GM21825 (cell line): ENCODE measurements around the gene NTN5.
"Not testable (repeated sequence)": the region's sequence is repeated elsewhere in the genome, so short reads cannot be mapped to it uniquely, and the experiment has no call there.

ENCODE experiments used
- ATAC-seq: cut with Tn5 transposase; IDR thresholded peaks from one replicate; pipeline ENCODE4 v1.9.1; 2021; ENCODE audit warnings: mild to moderate bottlenecking, moderate library complexity; ENCODE audit not compliant: unreplicated experiment

The NTN5 gene

DNA sequence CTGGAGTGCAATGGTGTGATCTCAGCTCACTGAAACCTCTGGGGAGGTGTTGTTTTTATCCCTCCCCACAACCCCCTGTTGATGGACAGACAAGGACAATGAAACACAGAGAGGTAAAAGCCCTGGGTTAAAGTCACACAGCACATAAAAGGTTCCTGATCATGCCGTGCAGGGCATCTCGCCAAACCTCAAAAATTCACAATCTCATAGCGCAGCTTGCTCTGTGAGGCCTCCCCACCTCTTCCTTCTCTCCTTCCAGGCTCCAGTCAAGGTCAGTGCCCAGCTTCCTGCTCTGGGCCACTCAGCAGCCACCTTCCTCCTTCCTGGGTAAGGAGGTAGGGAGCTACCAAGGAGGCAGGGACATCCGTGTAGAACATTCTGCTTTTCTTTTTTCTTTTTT is 25.2 kb upstream of the NTN5 start:
- no peak for ATAC-seq

DNA sequence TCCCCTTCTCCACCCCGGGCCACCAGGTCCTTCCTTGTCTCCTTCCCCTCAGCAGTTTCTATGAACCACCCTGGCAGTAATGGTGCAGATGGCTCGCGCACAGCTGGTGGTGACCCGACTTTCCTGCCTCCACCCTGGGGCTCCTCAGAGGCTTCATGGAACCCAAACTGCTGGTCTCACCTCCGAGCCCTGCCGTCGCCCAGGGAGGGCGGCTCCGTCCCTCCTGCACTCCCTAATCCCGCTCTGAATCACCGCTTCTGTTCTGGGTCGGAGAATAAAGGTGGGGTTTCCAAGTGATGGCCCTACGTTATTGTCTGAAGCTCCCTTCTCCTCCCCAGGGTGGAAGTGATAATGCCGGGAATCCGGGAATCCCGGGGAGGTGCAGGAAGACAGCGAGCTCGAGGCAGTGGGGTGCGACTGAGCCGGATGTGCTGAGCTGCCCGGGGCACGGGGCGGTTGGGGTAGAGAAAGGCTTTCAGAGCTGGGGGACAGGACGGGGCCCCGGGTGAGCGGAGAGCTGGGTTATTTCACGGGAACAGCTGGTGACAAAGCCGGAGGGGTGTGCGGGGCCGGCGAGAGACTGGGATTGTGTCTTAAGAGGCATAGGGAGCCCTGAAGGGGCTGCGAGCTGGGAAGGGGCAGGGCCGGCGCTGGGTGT is 23.7 kb upstream of the NTN5 start:
- no peak for ATAC-seq

DNA sequence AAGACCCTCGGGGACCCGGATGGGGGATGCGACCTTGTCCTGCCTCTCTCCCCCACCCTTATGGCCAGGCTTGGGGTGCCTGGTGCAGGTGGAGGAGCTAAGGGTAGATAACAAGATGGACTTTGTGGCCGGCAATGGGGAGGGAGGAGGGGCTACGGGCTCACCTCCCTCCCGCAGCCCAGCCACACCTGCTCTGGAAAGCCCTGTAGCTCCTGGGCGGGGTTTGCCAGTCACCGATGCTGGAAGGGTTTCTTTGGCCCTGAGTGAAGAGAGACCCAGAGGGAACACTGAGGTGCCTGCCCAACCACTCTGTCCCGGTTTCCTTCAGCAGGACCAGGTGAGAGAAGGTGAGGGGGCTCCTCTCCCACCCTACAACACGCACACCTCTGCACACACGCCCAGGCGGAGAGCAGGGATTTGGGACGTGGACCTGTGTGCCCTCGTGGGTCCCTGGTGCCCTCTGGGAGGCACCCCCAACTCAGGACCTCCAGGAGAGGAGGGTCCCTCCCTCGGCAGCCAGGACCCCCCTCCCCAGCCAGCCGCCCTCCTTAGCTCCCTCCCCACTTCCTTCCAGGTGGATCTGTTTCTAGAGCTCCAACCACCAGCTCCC is 23.0 kb upstream of the NTN5 start, which contains the start of gene FUT2:
Gene FUT2 (plus strand): TSS at position 229 of the 610 bp plus-strand sequence. CDS start 6,986 bp downstream, outside the sequence.
- no peak for ATAC-seq

DNA sequence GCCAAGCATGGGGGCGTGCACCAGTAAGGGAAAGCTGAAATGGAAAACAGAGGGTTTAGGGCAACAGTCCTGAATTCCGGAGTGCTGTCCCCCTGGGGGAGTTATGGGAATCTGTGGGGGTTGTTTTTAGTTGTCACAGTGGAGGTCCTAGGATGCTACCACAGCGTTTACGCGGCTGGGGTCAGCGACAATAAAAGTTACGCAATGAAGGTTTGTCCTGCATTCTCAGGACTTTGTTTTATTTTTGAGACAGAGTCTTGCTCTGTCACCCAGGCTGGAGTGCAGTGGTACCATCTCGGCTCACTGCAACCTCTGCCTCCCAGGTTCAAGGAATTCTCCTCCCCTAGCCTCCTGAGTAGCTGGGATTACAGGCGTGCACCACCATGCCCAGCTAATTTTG is 20.8 kb upstream of the NTN5 start:
- ATAC-seq: not testable (repeated sequence)

DNA sequence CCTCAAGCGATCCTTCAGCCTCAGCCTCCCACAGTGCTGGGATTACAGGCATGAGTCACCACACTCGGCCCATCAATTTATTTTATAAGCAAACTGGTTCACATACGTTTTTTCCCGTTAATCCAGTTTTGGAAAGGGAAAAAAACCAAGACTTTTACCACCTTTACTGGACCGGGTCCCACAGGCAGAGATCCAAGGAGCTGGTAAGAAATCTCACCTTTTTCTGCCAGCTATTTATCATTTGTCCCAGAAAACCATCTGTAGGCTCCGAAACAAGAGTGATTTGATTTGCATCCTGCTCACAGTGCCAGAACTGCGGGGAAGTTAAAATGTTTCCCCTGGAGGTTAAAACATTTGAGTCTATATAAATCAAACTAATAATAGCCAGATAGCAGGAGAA is 16.6 kb upstream of the NTN5 start:
- ATAC-seq: no peak

DNA sequence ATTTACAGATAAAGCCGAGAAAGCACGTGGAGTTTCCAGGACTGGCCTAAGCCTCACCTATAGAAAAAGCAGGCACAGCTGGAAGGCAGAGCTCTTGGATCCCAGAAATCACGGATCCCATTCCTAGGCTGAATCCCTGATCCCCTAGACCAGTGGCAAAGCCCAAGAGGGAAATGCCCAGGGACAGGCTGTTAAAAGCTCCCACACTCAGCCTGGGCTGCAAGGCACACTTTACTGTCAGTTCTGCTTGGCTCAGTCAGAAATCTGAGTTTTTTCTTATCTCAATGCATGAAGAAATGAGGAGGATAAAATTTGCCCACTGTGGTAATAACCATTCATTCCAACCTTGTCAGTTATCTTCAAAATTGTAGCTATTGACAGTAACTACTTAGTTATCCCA is 15.0 kb upstream of the NTN5 start:
- no peak for ATAC-seq

DNA sequence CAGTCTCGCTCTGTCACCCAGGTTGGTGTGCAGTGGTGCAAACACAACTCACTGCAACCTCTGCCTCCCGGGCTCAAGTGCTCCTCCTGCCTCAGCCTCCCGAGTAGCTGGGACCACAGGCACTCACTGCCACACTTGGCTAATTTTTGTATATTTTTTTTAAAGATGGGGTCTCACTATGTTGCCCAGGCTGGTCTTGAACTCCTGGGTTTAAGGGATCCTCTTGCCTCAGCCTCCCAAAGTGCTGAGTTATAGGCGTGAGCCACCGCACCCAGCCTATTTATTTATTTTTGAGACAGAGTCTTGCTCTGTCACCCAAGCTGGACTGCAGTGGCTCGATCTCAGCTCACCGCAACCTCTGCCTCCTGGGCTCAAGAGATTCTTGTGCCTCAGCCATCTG is 13.8 kb upstream of the NTN5 start:
- ATAC-seq: not testable (repeated sequence)

DNA sequence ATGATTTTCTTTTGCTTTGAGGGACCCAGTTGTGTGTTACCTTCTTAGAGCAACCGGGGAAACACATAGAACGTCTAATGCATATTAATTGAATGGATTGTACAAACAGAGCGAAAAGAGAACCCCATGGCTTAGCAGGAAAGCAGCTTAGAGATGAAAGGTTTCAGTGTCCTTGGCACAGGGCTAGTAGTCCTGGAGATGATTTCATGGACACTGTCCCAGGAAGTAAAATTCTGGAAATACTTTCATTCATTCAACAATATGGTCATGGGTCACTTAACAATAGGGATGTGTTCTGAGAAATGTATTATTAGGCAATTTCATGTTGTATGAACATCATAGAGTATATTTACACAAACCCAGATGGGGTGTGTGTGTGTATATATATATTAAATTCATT is 13.3 kb upstream of the NTN5 start:
- ATAC-seq: no peak

DNA sequence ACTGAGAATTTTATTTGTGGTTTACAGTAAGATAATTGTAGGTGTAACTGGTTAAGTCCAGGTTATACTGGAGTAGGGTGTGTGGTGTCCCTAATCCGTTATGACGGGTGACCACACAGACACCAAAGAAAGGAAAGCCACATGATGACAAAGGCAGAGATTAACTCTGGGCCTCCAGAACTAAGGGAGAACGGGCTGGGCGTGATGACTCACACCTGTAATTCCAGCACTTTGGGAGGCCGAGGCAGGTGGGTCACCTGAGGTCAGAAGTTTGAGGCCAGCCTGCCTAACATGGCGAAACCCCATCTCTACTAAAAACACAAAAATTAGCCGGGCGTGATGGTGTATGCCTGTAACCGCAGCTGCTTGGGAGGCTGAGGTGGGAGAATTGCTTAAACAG is 12.8 kb upstream of the NTN5 start:
- ATAC-seq: no peak

DNA sequence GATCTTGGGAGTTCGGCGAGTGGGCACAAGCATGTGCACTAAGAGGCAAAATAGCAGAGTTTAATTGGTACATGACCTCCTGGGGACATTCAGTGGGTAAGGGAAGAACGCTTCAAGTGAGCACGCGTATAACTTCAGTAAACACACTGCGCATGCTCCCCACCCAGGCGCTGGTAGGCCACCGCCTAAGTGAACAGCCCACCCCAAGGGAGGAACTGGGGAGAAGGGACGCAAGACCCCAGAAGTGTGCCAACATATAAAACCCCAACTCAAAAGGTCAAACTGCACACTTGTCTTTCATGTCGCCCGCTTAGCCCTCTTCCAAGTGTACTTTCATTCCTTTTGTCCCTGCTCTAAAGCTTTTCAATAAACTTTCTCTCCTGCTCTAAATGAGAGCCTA is 10.5 kb upstream of the NTN5 start:
- no peak for ATAC-seq

DNA sequence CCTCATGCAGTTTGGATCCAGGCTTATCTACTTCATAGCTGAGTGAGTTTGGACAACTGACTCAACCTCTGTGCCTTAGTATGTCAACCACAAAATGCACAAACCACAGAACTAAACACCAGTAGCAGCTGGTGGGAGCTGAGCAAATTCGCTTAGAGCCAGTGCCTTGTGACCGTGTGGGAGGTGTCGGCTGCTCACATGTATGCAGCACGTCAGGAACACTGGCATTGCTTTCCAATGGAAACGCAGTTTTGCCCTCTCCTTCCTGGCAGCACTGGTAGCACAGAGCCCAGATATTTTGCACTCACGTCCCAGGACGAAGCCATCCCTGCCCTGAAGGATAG is 8.3 kb upstream of the NTN5 start:
- no peak for ATAC-seq

DNA sequence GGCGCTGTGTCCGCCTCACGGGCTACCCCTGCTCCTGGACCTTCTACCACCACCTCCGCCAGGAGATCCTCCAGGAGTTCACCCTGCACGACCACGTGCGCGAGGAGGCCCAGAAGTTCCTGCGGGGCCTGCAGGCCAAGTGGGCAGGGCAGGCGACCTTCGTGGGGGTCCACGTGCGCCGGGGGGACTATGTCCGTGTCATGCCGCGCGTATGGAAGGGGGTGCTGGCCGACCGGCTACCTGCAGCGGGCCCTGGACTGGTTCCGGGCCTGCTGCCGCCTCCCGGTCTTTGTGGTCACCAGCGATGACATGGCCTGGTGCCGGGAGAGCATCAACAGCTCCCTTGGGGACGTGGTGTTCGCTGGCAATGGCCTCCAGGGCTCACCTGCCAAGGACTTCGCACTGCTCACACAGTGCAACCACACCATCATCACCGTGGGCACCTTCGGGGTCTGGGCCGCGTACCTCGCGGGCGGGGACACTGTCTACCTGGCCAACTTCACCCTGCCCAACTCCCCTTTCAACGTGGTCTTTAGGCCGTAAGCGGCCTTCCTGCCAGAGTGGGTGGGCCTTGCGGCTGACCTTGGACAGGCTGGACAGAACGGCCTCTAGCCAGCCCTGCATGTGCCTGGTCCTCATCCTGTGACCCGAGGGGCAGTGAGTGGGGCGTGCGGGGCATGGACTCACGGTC is 7.8 kb upstream of the NTN5 start:
- ATAC-seq: no peak

DNA sequence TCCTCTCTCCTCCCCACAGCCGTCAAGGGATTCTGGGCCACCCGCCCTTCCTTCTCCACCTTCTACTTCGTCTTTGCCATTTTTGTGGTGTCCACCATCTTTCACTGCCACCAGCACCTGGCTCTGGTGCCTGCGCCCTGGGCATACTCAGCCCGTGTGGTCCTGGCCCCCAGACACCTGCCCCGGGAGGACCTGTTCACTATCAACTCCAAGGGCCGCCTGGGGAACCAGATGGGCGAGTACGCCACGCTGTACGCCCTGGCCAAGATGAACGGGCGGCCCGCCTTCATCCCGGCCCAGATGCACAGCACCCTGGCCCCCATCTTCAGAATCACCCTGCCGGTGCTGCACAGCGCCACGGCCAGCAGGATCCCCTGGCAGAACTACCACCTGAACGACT is 7.2 kb upstream of the NTN5 start:
- ATAC-seq: not testable (repeated sequence)

DNA sequence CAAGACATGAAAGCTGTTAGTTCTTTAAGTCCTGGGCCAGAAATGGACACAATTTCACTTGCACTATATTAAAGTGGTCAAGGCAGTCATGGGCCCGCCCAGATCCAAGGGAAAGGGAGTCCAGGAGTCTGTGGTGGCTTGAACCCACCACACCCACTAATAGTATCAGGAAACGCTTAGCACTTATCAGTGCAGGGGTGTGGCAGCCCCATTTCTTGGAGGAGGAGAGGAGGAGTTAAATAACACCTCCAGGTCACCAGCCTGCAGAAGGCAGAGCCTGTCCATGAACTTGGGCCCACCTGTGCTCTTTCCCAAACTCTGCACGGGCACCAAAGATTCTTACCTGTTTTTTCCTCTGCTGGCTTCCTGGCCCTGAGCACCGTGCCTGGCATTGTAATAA is 5.4 kb upstream of the NTN5 start:
- ATAC-seq: no peak

DNA sequence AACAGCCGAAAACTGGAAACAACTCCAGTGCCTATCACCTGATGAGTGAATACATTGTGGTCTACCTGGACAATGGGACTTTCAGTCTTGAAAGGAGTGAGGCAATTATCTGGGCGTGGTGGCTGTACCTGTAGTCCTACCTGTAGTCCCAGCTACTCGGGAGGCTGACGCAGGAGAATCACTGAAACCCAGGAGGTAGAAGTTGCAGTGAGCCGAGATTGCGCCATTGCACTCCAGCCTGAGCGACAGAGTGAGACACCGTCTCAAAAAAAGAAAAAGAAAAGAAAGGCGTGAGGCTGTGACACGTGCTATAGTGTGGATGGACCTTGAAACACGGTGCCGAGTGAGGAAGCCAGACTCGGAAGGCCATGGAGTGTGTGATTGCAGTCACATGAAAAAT is 4.1 kb upstream of the NTN5 start:
- no peak for ATAC-seq

DNA sequence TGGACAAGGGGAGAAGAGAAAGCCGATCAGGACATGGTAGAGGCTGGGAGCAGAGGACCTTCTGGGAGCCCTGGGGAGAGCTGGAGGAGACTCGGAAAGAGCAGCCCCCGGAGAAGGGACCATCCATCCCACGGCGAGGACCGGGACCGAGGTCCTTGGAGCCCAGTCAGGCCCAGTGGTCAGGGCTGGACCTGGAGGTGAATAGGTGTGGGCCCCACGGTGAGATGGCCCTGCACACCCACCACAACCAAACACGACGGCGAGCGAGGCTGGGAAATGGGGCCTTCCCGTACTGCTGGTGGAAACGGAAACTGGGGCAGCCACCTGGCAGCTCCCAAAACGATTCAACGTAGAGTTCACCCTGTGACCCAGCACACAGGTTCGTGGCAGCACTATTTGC is 3.7 kb upstream of the NTN5 start:
- ATAC-seq: no peak

DNA sequence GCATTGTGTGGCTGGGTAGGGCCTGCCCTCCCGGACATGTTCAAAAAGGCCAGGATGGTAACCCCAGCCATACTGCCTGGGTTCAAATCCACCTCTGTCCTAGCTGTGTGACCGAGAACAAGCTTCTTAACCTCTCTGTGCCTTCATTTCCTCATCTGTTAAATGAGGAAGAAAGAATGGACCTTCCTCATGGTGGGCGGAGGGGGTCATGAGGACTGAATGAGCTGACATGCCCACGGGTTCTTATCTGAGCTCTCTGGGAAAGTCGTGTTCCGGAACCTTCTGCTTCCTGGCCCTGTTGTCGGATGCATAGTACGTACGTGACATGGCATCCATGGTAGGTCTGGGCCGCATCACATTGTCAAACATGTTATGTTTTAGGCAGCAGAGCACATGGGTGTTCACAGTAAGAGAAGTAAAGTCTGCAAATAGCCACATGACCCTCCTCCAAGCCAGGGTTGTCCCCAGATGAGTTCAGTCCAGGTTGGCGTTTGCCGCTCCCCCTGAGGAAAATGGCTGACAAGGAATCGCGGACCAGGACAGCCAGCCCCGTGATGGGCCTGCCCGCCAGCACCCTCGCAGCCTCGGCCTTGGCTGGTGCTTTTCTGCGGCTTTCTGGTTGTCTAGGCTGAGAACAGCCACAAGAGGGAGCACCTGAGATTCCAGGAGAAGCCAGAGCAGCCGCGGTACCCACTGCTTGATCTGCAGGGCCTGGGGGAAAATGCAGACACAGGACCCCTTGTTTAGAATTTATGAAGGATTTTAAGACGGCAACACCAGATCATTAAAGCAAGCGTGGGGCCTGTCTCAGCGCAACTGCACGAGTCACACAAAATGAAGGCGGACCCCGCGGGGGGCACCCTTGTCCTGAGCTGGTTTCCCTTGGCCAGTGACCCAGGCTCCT is 2.4 kb upstream of the NTN5 start:
- no peak for ATAC-seq

DNA sequence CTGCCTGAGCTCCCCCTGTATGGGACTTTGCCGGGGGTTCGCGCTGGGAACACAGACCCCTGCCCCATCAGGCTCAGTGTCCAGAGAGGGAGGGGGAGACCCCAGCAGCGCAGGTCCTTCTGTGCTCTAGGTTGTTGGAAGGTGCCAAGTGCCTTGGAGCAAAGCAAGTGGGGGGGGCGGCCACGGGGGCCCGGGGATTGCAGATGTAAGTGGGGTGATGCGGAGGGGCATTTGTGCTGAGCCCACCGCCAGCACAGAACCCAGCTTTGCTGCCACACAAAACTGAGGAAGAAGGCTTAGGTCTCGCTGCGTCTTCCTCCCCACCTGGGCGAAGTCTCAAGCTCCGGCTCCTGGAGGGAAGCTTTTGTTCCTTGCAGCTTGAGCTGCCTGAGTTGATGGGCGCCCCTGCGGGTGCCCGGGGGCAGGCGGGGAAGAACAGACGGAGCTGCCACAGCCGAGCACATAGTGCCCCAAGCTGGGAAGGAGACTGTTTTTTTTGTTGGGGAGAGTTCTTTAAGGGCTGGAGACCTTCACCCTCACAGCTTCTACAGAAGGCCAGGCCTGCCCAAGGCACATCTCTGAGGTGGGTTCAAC is 1.5 kb upstream of the NTN5 start:
- ATAC-seq: no peak

DNA sequence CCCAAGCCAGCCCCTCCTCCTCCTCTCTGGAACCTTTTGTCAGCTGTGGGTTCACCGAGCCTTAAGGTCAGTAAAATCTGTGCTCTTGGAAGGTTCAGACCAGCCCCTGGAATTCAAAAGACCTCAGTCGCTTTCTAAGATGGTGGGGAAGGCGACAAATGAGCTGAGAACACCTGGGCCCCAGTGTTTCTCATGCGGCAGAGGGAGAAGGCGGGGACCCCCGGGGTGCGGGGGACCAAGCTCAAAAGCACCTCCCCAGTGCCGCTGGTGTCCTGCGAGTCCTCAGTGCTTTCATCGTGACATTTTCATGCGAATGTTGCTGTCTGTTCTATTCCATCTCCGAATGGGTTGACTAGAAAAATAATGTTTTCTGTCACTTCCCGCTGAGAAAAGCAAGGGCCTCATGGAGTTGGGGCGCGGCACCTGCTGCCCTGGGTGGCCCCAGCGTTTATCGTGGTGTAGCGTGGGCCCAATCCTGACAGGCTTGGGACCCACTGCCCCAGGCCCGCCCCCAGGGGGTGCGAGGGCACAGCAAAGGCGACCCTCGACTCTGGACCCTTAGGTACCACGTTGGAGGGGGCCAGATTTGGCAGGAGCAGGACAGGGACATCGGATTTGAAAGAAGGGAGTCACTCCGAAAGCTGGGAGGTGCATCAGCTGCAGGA is 751 bp upstream of the NTN5 start:
- ATAC-seq: no peak

DNA sequence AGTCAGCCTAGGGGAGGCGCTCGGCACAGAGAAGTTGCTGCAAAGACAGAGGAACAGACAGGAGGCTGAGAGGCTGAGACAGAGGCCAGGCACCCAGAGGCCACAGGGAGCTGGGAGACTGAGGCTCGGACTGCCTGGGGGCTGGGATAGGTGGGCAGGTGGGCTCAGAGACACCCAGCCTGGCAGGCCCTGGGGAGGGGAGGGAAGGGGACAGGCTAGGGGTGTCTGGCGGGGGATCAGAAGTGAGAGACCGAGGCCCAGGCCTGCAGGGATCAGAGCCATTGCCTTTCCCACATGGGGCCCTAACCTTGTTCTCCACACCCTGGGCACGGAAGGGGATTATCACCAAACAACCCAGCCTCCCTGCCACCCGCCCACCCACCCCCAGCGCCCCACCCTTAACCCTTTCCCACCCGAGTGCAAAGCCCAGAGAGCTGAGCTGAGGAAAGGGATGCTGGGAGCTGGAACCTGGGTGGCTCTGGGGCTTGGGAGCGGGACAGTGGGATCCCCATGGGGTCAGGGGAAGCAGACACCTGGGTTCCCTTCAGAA is 1.3 kb downstream of the NTN5 start:
- ATAC-seq: no peak
